Activated CD4-positive, alpha-beta T cell treated with anti-CD3 and anti-CD28 coated beads for 48 hours (primary cell): ENCODE measurements around the gene MAP4K4.

Experiments used
- DNase-seq: peaks from one replicate; pipeline ENCODE4 v3.0.0-alpha.2; 2020

MAP4K4 gene

DNA sequence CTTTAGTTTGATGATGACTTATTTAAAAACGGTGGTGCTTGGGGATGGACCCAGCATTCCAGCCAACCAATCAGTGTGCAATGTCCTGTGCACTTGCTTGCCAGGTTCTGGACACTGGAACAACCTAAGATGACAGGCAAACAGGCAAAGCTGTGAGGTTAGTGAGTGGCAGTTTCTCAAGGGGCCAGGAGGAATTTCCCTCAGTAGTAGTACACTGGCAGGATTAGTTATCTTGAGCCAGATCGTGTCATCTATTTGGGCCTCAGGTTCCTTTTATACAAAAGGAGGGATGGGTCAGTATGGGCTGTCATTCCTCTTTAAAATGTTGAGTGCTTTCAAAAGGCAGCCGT is 26.6 kb downstream of the MAP4K4 start:
- DNase-seq: no peak

DNA sequence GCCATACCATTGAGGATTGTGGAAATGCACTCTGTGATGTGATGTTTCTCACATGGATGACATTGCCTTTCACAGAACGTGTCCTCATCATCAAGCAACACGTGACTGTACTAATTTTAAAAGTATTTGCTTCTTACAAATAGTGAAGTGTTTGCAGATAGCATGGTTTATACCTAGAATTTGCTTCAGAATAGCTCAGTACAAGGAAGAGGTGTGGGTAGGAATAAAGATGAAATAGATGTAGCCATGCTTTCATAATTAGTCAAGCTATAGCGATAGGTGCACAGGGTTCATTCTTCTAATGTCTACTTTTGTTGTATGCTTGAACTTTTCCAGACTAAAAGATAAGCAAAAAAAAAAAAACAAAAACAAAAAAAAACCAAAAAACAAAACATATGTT is 27.5 kb downstream of the MAP4K4 start:
- no peak for DNase-seq

GRCh38 chr2:101725515-101726192 is 28.1 kb downstream of the MAP4K4 start:
- no peak for DNase-seq

- no peak for DNase-seq
Observed at GRCh38 chr2:101728865-101729264, 31.4 kb downstream of the MAP4K4 start.

DNA sequence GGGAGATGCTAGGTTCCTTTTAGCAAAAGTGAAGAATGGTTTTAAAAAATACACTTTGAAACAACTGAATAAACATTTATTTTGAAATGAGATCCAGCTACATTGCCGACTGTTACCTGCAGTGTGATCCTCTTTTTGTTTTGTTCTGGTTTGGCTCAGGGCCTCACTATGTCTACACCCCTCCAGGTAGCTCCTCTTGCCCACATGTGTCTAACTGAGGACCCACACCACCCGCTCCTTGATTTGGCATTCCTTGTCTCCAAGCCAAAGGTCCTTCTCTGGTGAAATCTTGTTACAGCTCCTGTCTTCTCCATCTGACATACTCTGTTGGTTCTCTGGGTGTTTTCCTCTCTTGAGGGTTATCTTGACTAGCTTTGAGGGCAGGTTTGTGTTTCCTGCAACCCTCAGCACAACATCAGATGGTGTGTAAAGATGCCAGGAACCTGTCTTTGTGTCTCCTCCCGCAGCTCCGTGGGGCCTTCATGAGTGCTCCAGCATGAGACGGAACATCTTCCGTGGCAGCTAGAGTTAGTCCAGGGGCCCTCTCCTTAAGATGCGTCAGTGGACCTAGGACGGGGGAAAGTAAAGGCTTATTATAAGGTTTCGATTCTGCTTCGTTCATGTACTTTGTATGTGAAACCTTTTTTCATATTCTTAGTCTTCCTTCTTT is 32.1 kb downstream of the MAP4K4 start:
- DNase-seq: peak; percentile 44

DNA sequence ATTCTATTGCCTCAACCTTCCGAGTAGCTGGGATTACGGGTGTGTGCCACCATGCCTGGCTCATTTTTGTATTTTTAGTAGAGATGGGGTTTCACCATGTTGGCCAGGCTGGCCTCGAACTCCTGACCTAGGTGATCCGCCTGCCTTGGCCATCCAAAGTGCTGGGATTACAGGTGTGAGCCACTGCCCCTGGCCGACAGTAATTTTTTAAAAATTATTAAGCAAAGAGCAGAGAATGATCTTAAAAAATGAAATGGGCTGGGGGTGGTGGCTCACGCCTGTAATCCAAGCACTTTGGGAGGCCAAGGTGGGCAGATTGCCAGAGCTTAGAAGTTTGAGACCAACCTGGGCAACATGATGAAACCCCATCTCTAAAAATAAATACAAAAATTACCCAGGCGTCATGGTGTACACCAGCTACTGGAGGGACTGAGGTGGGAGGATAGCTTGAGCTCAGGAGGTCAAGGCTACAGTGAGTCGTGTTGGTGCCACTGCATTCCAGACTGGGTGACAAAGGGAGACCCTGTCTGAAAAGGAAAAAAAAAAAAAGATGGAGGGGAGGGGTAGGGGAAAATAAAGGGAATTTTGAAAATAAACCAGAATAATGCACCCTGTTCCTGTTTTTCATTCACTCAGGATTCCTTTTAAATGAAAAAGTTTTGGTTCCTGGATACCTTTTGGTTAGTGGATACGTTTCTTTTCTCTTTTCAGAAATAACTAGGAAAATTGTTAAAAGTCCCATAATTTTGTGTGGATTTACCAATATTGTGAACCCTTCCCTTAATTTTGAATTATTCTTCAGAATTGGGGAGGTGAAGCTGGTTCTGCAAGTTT is 33.9 kb downstream of the MAP4K4 start:
- DNase-seq: no peak

DNA sequence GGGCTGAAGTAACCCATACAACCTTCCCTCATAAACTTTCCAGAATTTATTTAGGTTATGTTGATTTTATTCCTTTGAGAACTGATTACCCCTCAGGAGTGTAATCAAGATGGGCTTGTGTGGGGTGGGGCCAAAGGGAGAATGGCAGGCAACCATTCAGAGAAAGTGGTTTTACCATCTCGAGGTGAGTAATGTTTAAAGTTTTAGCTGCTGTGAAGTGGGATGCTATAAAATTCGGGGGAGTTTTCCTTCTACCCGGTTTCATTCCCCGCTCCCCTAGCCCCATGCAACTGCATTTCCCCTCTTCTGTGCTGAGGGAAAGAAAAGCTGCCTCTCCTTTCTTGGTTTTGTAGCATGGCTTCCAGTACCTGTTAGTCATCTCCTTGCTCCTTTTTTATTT is 34.7 kb downstream of the MAP4K4 start:
- no peak for DNase-seq

- no peak for DNase-seq
Observed at GRCh38 chr2:101732773-101733256, 35.3 kb downstream of the MAP4K4 start.

- no peak for DNase-seq
Observed at GRCh38 chr2:101733257-101733993, 35.9 kb downstream of the MAP4K4 start.

DNA sequence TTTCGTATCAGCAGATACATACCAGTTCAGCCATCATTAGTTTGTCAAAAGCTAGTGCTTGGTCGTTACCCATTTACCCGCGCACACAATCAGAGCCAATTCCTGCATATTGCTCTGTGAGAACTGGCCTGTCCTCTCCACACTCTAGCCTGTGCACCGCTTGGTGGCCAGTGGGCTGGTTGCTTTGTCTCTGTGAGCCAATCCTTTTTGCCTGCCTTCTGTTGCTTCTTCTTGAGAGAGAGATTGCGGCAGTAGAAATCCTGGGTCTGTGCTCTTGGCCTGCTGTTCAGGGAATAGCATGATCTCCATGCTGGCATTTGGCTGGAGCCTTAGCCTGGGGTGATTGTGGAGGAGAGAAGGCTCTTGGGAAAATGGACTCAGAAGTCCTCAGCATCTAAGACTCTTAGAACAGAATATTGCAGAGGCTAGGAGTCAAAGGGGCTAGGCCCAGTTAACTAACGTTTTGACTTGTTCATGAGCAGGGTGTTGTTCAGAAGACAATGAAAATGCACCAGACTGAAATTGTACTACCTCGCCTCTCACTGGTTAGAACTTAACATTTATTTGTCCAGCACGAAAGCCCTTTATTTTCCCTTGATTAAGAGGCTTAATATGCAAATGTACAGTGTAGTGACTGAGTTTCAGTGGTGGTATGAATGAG is 37.1 kb downstream of the MAP4K4 start:
- DNase-seq: no peak

GRCh38 chr2:101735166-101735533 is 37.6 kb downstream of the MAP4K4 start:
- DNase-seq: no peak

DNA sequence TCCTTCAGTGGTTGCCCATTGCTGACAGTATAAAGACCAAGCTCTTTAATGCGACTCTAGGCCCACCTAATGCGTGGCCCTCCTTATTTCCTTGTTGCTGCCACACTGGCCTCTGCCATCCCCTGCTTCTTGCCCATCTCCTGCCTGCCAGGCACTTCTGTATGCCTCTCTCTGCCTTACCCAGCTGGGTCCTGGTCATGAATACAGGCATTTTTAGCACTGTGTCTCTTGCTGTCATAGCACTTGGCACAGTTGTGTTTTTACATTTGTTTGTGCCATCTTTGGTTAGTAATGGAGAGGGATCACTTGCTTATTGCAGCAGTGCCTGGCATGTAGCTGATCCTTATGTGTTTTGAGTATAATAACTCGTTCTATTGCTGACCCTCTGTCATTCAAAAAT is 38.7 kb downstream of the MAP4K4 start:
- no peak for DNase-seq

DNA sequence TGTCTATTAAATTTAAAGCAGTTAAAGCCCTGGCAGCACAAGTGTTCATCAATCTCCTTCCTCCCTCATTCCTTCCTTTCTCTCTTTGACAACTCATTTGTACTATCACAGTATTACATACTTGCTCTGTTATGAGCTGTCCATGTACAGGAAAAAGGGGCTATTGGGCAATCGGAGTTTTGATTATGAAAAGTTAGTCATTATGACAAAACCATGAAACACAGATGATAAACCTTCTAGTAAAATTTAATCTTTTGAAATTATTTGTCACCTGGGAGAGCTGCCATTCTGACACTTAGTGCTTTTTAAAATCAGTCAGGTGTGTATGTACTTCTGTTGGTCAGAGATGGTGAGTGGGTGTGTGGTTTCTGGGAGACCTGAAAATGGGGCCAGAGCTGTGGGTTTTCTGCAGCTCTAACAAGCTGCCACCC is 39.4 kb downstream of the MAP4K4 start:
- DNase-seq: peak; percentile 71

DNA sequence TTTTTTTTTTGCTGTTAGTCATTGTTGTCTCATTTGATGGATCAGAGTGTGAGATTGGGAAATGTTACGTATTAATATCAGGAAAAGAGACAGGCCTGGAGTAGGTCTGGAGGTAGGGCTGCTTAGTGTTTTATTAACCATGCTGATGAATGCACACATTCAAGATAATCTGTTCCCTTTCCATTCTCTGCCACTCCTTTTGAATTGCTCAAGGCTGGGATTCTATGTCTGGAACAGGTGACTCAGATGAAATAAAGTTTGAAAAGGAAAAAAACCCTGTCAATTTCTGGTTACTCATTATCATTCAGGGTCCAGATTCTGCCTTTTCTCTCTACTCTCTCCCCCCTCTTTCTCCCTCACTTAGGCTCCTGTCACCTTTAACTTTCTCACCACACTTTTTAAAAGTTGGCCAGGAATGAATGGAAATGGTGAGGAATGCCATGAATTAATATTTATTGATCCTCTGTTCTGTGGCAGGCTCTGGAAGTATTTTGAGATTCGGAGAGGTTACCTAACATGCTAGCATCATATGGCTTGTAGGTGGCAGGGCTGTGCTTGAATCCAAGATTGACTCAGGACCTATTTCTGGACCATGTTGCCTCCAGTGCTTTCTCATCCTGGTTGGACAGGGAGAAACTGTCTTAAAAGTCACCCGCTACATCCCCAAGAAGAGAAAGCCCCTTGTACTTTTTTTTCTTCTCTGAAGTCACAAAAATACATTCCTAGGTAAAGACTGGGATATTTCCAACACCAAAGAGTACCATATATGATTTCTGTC is 40.2 kb downstream of the MAP4K4 start:
- no peak for DNase-seq

DNA sequence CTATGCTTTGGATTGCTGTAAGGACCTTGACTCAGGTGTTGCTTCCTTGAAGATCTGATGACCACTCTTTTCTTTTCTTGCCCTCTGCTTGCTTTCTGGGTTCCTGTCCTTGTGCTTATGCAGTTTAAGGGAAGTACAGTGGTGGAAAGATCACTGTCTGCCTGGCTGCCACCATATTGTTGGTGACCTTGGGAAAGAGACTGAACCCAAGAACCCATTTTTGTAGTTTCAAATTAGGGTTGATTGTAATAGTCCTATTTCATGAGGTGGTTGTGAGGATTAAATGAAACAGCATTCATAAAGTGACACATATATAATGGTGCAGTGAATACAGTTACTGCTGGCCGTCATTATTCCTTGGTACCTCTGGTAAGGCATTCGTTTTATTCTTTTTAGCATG is 41.1 kb downstream of the MAP4K4 start:
- no peak for DNase-seq

DNA sequence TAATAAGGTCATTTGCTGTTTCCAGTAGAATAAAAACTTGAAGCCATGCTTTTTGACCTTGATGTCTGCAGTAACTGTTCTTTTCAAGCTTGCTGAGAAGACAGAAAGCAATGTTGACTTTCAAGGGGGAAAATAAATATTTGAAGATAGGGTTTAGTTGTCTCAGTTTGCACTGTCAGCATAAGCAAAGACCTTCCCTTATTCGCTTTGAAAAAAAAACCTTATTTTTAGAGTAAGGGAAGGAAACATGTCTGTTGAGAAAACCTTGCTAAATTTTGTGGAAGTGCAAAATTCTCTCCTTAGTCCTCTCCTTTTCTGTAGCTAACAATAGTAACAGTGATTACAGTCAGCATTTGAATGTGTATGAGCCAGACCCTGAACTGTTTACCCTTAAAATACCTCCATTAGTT is 43.1 kb downstream of the MAP4K4 start:
- DNase-seq: no peak

GRCh38 chr2:101741775-101742520 is 44.4 kb downstream of the MAP4K4 start:
- no peak for DNase-seq

DNA sequence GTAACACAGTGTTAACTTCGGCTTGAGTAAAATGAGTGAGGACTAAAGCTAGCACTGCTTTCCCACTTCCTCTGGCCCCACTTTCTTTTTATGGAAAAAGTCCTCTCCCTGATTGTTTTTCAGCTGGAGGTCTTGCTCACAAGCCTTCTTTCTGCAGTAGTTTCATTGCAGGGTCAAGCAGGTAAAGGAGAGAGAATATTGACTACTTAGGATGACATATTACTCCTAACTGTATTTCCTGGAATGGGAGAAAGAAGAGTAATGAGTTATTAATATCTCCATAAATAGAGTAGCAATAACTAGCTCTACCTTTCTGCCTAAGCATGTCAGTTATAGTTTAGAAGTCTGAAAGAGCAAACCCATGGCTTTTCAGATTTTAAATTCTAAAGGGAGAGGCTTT is 45.0 kb downstream of the MAP4K4 start:
- no peak for DNase-seq

DNA sequence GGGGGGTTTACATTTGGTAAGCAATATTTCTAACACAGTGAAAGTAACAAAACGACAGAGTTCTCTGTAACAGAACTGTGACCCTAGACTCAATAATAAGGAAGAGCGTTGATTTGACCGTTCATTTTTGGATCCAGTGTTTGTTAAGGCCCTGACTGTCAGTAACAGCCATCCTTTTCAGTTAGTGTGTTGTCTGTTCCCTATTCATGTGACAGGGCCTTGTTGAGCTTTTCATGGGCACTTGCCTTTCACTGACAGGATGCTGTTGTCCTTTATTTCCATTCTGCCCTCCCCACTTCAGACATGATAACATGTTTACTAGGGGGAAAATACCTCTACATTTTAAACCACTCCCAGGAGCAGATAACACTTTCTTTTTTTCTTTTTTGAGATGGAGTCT is 45.8 kb downstream of the MAP4K4 start:
- DNase-seq: no peak

GRCh38 chr2:101744832-101745231 is 47.3 kb downstream of the MAP4K4 start:
- no peak for DNase-seq
